OCI-LY3 (cell line): ENCODE results near the gene MORF4L1.

Source experiments
- CTCF ChIP-seq: fragments of 200-600, 300-600 bp; sonication (generic); IDR thresholded peaks from 2 replicates; pipeline ENCODE4 v1.5.1; 2014; ENCODE audit warnings: antibody characterized with exemption, low read length, low read depth
- EZH2phosphoT487 ChIP-seq: fragments of 200-600 bp; shearing (Covaris generic); IDR thresholded peaks from 2 replicates; pipeline ENCODE4 v1.6.1; 2018; ENCODE audit warnings: antibody characterized with exemption, mixed run types, low read depth

- TF ChIP-seq CTCF (no peak), EZH2phosphoT487 (no peak)
These were observed 7.5 kb downstream of the MORF4L1 start for GRCh38 chr15:78880242-78880533.
